Activated effector memory CD4-positive, alpha-beta T cell treated with anti-CD3 and anti-CD28 coated beads, Interleukin-2, amount 50 U/mL, for 16 hours (primary cell): ENCODE measurements around the gene CEP41.

Source experiments
- DNase-seq: peaks from one replicate; pipeline ENCODE4 v3.0.0-alpha.2; 2020

Gene CEP41, protein sequence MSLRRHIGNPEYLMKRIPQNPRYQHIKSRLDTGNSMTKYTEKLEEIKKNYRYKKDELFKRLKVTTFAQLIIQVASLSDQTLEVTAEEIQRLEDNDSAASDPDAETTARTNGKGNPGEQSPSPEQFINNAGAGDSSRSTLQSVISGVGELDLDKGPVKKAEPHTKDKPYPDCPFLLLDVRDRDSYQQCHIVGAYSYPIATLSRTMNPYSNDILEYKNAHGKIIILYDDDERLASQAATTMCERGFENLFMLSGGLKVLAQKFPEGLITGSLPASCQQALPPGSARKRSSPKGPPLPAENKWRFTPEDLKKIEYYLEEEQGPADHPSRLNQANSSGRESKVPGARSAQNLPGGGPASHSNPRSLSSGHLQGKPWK

DNA sequence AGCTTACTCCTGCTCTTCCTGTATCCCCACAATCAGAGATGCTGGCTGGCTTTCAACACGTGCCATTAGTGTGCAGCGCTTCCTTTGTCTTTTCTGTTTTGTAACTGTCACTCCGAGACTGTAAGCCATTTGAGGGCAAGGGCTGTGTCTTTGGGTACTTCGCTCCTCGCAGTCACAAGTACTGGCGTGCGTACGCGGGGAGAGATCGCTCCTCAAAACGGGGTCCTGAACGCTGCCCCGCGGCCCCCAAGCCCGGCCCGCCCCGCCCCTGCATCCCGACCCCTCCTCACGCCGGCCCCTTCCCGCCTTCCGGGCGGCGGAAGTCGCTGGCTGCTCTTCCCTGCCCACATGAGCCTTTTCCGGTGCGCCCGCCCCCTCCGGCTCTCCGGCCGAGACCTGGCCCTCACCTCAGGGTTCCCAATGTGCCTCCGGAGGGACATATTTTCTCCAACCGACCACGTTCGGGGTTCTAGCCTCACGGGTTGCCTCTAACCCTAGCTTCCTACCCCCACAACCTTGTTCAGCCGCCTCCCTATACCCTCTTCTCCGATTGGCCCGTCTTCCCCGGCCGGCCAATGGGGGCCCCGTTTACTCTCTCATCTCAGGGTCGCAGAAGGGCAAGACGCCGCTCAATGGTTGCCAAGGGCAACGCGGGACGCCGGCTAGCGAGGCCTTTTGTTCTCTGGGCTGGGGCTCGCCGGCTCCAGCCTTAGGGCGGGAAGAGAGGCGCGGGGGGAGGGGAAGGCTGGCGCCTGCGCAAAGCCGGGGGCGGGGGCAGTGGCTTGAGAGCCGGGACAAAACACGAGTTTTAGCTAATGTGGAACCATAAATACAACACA lies at the start of gene CEP41:
TSS of gene CEP41 (minus strand) at position 490 of the 839 bp plus-strand sequence. CDS start at position 440, 50 bp downstream.
- DNase-seq, result peak; percentile 94

DNA sequence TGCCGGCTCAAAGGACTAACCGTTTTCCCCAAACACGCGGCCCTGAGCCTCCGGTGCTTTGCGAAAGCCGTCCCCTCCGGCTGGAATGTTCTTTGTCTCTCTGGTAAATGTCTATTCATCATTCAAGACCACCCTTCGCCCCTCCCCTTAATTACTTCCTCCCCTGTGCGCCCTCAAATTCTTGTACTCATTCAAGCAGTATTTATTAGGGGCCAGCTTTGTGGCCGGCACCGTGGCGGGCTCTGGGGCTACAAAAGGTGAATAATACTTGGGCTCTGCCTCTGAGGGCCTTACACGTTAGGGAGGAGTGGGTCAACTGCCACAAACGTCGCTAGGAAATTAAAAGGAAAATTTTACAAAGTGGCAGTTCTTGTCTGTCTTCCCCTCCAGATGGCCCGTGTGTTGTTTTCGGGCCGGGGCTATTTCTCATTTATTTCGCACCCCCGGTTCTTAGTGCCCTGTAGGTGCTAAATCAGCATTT lies 49.5 kb upstream of the CEP41 start:
- DNase-seq, result no peak

DNA sequence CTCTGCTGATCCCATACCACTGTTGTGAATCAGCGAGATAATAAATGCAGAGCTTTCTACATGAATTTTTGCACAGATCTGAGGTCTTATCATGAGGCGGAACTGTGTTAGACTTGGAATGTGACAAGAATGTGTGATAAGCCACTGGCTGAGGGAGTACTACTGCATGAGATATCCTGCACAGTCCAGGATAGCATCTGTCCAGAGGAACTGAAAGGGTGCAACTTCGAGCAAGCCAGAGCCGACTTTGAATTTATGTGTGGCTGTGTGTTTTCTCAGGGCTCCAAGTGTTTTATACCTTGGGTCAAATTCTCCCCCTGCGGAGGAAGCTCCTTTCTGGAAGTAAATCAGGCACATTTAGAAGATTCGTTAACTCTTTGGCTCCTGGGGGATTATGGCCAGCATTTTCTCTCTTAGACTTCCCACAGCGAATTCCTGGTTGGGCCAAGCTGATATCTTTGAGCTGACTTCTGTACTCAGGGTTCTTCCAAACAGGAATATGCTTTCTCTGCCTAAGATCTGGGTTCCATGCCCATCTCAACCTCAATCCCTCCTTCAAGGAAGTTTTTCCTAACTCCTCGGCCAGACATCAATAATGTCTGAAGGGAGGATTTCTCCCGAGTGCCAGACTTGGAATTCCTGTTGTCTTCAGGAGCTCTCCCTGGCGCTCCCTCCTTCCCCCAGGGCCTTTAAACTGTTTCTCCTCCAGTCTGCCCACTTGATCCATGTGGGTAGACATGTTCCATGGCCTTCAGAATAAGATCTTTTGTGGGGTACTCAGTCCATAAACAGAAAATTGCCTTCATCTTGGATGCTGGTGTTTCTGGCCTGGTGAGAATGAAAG lies 48.5 kb upstream of the CEP41 start:
- DNase-seq, result no peak

DNA sequence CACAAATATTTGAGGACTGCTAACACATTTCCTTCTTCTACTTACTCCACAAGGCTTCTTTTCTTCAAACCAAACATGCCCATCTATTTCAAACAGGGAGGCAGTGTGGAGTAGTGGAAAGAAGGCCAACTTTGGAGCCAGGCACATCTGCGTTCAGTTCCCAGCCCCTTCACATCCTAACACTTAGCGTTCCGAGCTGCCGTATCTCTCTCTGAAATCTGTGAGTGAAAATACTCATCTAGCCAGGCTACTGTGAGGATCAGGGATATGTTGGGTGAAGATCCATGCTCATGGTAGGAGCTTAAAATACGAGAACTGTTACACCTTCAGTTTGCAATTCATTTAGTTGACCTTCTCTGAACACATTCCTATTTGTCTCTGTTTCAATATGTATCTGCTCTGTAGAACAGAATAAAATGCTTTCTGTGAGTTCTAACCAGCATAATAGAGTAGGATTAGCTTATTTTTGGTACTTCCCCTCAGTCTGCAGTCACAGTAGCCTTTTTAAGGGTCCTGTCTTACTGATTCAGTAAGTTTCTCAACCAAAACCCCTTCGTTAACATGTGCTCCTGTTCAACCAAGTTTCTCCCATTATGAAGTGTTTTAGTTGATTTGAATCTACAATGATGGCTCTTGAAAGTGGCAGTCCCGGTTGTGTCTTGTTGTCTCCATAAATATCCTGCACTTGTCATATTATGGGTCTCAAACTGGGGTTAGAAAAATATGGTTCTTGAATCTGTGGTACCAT lies 47.8 kb upstream of the CEP41 start:
- no peak for DNase-seq

DNA sequence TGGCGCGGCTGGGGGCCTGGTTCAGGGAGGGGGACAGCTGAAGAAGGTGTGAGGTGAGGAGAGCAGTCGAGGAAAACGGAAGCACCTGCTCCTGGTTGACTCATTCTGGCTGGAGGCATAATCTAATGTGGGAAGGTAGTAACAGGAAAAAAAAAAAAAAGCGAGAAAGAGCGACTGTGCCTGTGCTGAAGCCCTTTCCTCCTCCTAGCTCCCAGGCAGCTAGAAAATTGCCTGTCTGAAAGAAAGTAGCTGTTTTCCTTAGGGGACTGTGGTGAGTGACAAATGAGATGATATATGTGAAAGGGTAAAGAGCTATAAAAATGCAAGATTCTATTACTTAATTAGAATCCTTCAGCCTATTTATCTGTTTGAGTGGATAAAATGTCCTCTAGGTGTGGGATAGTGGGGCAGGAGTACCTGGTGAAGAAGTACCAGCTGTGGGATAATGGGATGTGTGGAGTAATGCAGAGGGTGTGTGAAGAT lies 46.2 kb upstream of the CEP41 start:
- DNase-seq, result no peak

DNA sequence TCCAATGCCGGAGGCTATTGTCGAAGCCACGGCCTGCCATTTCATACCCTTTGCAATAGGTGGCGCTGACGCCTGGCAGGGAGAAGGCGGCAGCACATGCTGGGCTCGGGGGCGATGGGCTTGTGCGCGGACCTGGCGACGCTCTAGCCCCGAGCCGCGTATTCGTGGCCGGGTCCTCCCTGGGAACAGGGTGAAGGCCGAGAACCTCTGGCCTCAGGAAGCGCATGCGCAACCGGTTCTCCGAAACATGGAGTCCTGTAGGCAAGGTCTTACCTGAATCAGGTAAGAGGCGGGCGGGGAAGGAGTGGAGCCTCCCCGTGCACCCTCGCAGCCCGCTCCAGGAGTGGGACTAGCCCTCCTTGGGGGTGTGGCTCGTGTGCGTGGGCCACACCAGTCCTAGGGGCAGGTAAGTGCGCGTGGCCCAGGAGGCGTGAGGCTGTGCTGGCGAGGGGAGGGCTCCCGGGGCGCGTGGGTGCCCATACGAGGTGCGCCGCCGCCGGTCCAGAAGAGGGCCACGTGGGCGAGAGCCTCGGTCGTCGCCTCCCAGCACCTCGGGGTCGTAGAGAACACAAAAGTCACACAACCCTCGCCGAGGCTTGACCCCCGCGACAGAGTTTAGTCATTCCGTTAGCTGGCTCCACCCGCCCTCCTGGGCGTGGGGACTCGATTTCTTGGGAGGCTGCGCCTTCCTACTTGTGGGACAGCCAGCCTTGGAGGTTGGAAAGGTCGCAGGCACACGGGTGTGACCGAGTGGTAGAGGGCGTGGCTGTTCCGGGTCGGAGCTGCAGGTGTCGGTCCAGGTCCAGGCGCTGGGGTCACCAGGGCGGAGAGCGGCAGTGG lies 45.5 kb upstream of the CEP41 start:
- DNase-seq, result peak; percentile 82

DNA sequence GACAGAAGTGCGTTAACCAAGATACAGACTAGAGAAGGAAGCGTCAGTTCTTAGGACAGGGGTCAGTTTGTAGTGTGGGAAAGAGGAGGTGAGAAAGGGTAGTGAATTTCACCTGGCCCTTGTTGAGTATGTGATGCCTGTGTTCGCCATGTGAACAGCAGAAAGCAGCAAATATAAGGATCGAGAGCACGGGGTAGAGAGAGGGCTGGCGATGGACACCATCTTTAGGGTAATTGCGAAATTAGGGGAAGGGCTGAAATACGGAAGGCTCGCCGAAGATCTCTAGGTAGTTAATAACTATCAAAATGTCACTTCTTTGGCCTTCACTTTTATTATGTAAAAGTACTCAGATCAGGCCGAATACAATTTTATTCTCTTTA lies 44.9 kb upstream of the CEP41 start:
- no peak for DNase-seq

DNA sequence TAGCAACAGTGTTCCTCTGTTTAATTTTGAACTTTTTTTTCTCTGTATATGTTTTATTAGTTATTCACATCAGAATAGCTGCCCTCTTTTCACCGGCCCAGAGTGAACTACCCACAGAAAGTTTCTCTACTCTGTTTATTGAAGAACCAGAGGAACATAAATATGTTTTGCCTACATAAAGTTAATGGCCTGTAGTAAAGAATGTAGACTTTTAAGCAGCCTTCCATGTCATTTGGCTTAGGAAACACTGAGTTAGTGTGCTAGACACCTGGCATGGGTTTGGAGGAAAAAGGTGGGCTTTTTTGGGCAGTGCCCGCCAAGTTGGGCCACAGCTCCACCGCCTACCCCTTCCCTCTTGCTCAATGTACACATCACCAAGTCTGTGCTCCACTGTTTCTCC lies 42.2 kb upstream of the CEP41 start:
- DNase-seq, result no peak

DNA sequence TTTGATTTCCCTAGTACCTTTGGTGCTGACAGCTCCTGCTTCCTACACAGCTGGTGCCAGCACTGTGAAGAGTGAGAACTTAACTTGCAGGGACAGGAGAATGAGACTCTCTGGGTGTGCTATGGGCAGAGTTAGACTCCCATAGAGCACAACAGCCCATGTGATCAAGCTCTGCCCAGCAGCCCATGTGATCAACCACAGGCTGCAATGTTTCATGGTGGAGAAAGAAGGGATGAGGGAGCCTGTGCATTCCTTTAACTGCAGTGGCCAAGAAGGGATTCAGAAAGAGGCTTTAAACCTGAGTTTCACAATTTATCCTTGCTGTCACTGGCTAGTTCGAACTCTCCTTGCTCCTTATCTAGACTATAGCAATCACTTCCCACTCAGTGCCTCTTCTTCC lies 41.1 kb upstream of the CEP41 start:
- no peak for DNase-seq

DNA sequence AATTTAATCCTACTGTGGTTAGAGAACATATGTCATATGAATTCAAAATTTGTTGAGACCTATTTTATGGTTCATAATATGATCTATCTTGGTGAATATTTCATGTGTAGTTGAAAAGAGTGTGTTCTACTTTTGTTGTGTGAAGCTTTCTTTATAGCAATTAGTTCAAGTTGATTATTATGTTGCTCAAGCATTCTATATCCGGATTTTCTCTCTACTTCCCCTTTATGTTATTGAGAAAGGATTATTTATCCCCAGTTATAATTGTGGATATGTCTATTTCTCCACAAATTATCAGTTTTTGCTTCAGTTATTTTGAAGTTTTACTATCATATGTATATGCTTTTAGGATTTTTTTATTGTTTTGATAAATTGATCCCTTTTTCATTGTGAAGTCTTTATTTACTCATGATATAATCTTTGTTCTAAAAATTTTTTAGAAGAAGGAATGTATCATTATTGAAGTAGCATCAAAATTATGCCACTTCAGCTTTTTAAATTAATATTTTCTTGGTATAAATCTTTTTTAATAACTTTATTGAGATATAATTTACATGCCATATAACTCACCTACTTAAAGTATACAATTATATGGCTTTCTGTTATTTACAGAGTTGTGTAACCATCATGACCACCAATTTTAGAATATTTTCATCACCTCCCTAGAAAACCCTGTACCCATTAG lies 39.0 kb upstream of the CEP41 start:
- DNase-seq, result no peak

DNA sequence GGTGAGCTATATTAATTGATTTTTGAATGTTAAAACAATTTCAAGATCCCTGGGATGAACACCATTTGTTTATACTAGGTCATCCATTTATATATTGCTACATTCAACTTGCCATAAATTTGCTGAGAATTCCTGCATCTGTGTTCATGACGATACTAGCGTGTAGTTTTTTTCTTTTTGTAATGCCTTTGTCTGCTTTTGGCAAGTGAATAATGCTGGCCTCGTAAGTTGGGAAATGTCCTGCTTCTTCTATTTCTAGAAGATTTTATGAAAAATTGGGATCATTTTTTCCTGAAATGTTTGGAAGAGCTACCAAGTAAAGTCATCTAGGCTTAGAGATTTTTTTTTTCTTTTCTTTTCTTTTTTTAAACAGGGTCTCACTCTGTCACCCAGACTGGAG lies 38.2 kb upstream of the CEP41 start:
- DNase-seq, result no peak

DNA sequence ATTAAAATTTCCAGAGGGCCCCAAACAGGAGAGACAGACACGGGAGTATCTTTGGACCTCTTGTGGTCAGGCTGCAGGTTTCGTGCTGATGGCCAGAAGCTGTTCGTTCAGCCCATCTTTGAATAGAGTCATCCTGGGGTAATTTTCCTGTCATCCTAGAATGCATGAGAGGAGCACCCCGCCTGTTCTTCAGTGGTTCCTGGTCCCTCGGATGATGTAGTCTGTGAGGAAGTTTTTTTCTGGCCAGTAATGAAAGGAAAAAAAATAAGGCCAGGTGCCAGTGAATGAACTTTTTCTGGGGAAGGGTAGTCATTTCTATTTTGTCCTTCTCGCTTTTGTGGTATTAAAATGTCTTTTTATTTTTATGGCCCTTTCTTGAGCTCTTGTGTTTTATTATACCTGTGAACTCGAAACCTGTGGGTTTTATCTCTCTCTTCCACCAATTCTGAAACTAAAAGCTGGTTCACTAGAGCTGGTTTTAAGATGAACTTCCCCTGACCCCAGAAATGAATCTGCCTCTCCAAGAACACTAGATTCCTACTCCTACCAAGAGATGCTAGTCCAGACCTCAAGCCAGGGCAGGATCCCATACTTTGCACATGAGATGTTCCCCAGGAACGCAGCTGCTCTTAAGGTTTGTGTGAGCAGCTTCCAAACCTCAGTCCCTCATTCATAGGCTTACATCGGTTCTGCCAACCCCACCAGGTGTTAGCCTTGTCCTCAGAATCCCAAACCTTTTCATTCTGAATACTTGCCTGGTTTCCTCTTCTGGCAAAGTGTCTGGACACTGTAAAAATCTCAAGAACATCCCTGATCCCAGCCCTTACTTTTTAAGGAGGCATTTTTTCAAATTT lies 35.7 kb upstream of the CEP41 start:
- no peak for DNase-seq

DNA sequence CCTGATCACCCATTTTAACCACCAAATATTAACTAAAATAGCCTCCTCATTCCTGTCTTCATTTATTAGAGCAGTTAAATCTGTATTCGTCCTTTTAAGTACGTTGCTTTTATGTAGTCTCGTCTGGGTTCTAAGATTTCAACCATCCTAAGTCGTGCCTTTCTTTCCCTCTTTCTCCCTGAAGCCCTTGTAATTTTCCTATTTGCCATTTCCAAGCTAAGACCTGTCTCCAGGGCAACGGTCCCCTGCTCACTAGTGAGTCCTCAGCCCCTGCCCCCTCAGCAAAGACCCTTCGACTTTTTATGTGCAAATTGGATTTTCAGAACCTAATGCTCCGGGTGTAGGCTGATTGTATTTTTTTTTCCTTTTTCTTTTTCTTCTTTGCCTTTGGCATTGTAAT lies 35.0 kb upstream of the CEP41 start:
- DNase-seq, result no peak

DNA sequence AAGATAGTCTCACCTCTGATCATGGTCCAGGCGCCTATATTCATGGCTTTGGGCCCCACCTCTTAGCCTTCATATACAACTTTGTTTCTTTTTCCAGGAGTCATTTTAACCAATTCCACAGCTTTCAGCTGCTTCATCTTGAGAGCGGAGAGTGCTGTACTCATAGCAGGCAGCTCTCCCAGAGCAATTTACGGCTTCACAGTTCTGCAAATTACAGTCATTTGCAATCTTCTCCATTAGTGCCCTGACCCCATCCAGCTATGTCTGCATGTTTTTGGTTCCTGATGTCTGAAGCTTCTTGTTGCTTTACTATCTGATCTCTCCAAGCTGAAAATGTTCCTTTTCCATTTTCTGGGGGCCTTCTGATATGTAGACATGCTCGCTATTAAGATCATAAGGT lies 33.1 kb upstream of the CEP41 start:
- no peak for DNase-seq

DNA sequence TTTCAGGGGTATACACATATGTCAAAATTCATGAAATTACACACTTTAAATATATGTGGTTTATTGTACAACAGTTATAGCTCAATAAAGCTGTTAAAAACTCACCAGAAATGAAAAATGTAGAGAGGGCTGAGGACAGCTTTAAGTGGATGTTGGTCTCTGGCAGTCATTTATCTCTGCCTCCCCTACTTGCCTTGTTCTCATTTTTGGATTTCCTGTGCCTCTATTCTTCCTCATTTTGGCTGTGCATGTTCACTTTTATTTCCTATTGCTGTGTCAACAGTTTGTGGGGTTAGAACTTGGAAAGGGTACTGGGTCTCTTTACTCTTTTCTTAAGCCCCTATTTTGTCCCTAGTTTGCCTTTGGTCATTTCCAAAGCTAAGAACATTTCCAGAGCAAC lies 32.5 kb upstream of the CEP41 start:
- no peak for DNase-seq

DNA sequence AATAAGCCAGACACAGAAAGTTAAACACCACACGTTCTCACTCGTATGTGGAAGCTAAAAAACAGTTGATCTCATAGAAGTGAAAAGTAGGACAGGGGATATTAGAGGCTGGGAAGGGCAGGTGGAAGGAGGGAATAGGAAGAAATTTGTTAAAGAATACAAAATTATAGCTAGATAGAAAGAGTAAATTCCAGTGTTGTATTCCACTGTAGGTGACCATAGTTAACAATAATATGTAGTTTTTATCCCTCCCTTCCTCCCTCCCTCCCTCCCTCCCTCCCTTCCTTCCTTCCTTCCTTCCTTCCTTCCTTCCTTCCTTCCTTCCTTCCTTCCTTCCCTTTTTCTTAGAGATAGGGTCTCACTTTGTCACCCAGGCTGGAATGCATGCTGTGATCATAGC lies 31.2 kb upstream of the CEP41 start:
- DNase-seq, result no peak

DNA sequence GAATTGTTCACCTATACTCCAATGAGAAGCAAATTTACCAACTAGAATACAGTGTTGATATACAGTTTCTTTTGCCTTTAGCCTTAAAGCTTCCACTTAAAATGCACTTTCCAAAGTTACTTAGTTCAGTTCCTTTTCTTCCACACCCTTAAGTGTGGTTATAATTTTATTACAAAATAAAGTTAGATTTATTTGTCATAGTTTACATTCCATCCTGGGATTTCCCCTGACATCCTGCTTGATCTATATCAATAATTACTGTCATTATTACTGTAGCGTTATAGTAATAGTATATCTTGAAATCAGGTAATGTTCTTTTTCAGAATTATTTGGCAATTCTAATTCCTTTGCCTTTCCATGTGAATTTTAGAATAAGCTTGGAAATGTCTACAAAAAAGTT lies 27.8 kb upstream of the CEP41 start:
- no peak for DNase-seq

DNA sequence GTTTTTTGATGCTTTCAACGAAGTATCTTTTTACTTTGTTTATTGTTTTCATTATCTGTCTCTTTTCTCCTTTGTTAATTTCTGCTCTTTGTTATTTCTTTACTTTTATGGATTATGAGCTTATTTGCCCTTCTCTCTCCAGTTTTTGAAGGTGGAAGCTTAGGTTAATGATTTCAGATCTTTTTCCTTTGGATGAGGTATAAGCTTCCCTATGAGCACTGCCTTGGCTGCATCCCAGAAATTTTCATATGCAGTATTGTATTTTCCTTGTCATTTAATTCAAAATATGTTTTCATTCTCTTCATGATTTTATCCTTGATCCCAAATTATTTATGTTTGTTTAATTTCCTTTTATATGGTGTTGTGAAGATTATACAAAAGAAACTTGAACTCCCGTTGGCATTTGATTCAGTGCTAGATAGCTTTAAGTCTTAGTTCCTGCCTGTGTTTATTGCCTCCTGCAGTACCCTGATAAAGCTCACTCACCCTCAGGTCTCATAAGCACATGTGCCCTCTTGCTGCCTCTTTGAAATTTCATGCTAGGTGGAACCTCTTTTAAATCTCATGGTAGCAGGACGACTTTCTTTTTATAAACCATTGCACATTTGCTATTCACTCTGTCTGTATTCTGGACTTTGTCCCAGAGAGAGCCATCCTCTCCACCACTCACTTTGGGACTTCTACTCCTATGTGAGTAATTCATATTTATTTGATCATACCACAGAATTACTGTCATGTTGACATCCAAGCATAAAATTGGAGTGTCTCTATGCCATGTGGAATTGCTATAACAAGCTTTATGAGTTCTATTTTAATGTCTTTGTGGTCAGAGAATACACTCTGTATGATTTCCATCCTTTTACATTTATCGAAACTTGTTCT lies 23.0 kb upstream of the CEP41 start:
- no peak for DNase-seq

DNA sequence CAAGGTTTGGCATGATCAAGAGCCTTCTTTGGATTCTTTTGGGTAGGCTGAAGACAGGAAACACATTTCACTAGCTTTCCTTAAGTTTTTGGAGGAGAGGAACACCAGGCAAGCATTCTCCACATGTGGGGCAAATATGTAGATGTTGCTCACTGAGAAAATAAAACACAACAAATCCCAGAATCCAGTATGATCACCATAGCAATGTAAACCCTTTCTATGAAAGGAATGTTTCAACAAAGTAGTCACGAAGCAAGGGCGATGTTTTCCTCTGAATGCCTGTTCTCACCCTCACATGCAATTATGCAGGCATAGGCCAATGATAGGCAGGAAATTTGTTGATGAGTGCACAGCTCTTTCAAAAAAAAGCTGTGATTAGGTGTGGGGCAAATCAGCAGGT lies 20.5 kb upstream of the CEP41 start:
- no peak for DNase-seq
